GM04503 (cell line): ENCODE data around the gene PKN1.

Experiments used
- DNase-seq: peaks from one replicate; pipeline ENCODE4 v3.0.0-alpha.2; 2012; ENCODE audit warnings: low read depth

Gene PKN1

DNA sequence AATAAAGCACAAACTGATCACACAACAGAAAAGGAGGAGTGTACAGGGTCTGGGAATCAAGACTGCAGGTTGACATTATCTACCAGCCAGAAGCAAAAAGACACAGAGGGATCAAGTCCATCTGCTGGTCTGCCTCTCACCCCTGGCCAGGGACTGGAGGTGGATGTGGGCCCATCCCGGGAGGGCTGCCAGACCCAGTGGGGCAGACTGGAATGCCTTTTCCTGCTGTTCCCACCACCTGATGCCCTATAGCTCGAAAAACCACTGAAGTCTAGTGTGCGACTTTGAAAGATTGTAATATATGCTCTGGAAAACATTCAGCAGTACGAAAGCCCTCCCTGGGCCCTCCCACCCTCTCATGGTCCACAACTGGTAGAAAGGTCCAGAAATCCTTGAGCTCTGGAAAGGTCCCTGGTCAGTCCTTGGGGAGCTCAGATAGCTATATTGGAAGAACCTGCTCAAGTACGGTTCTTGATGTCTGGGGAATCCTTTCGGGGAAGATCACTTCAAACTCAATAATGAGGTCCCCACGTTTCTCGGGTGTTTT lies 82.5 kb downstream of the PKN1 start:
- no peak for DNase-seq

DNA sequence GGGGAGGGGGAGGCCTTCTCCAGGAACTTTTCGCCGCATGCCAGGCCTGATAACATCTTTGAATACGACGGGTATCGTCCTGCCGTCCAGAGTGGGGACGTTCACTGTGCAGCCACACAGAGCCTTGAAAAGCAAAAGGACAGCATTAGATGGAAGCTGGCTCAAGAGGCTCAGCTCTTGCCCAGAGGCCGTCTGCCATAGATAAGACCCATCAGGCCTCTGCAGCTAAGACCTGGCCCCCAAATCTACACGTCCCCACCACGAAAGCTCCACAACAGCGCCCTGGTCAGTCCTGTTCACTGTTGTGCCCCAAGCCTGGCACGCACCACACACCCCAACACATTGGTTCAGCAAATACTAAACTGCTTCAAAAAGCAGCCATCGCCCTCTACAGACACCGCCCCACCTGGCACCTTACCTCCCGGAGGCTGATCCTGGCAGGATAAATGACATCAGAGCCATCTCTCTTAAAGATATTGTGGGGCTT lies 83.0 kb downstream of the PKN1 start:
- no peak for DNase-seq

GRCh38 chr19:14516746-14517438 lies 83.8 kb downstream of the PKN1 start:
- no peak for DNase-seq

- DNase-seq = no peak
Measured at GRCh38 chr19:14517446-14517839, 84.3 kb downstream of the PKN1 start.

DNA sequence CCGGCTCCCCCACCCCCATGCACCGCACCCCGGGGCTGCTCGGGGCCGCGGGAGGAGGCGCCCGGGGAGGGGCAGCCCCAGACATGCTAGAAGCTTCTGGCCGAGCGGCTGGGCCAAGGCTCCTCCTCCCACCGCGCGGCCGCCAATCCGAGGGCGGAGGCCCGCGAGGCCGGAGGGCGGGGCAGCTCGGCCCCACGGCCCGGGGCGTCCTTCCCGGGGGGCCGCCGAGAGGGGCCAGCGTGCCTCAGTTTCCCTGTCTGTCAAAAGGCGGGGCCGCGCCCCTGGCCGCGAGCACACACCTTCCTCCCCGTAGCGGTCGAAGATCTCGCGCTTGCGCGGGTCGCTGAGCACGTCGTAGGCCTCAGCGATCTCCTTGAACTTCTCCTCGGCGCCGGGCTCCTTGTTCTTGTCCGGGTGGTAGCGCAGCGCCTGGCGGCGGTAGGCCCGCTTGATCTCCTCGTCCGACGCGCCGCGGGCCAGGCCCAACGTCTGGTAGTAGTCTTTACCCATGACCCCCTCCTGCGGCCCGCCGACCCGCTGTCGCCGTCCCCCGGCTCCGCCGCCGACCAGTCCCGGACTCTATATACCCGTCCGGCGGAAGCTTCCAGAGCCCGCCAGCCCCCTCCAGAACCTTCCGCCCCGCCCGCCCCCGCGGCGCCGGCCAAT lies 84.9 kb downstream of the PKN1 start, which contains the start of gene DNAJB1:
DNAJB1 (minus strand) TSS at position 558 of the 666 bp plus-strand sequence; CDS start at position 510, 48 bp downstream.
- DNase-seq = no peak

- DNase-seq = no peak
Measured at GRCh38 chr19:14519245-14519859, 86.2 kb downstream of the PKN1 start.

GRCh38 chr19:14519860-14520407 lies 86.8 kb downstream of the PKN1 start:
- no peak for DNase-seq

DNA sequence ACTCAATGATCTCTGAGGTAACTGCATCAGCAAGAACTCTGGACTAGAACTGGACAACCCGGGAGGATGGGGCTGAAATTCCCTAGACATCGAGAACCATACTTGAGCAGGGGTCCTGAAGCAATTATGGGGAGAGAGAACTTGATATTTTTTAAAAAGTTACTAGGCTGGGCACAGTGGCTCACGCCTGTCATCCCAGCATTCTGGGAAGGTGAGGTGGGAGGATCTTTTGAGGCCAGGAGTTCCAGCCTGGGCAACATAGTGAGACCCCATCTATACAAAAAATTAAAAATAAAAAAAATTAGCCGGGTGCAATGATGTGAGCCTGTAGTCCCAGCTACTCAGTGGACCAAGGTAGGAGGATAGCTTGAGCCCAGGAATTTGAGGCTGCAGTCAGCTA lies 87.4 kb downstream of the PKN1 start:
- no peak for DNase-seq
